Endodermal cell (in vitro differentiated cells): Measurements from ENCODE around the gene SETX. TPM values are rescaled to one million over a fixed set of nuclear protein-coding genes. Genes with fewer than 3 reads are reported as not detected.

Source experiments
- DNase-seq: peaks from one replicate; pipeline ENCODE4 v3.0.0-alpha.2; 2017
- H3K27ac ChIP-seq: 2 replicates; pipeline ENCODE4 v1.5.1; 2013; ENCODE audit warnings: mild to moderate bottlenecking, low read depth, low read length, moderate library complexity
- H3K27me3 ChIP-seq: 2 replicates; pipeline ENCODE4 v1.6.1; 2013; ENCODE audit warnings: mild to moderate bottlenecking, low read length, moderate library complexity; ENCODE audit not compliant: insufficient read depth, control insufficient read depth, poor library complexity, severe bottlenecking
- H3K36me3 ChIP-seq: 2 replicates; pipeline ENCODE4 v1.7.0; 2013; ENCODE audit warnings: mild to moderate bottlenecking, low read length, moderate library complexity; ENCODE audit not compliant: control insufficient read depth, insufficient read depth
- H3K4me1 ChIP-seq: one replicate; pipeline ENCODE4 v1.7.0; 2013; ENCODE audit warnings: low read length; ENCODE audit not compliant: control insufficient read depth, insufficient read depth
- H3K4me3 ChIP-seq: 2 replicates; pipeline ENCODE4 v1.5.1; 2013; ENCODE audit warnings: mild to moderate bottlenecking, low read length, moderate library complexity
- H3K9ac ChIP-seq: 2 replicates; pipeline ENCODE4 v1.6.1; 2013; ENCODE audit warnings: mild to moderate bottlenecking, low read length, moderate library complexity; ENCODE audit not compliant: poor library complexity, severe bottlenecking; ENCODE audit errors: extremely low read depth
- H3K9me3 ChIP-seq: 2 replicates; pipeline ENCODE4 v1.6.1; 2013; ENCODE audit warnings: mild to moderate bottlenecking, low read length, moderate library complexity; ENCODE audit not compliant: control insufficient read depth
- H3K27ac Mint-ChIP-seq: 2 replicates; pipeline ENCODE4 v1.8.0; 2020; ENCODE audit warnings: mixed read lengths
- H3K27me3 Mint-ChIP-seq: 2 replicates; pipeline ENCODE4 v1.8.0; 2021; ENCODE audit warnings: mild to moderate bottlenecking, mixed read lengths; ENCODE audit not compliant: insufficient read depth
- H3K36me3 Mint-ChIP-seq: 2 replicates; pipeline ENCODE4 v1.8.0; 2020; ENCODE audit warnings: low read depth, mixed read lengths
- H3K4me1 Mint-ChIP-seq: 2 replicates; pipeline ENCODE4 v1.8.0; 2020; ENCODE audit warnings: mixed read lengths
- H3K4me3 Mint-ChIP-seq: 2 replicates; pipeline ENCODE4 v1.8.0; 2020; ENCODE audit warnings: mild to moderate bottlenecking, moderate library complexity, mixed read lengths
- H3K9me3 Mint-ChIP-seq: 2 replicates; pipeline ENCODE4 v1.8.0; 2020; ENCODE audit warnings: mild to moderate bottlenecking, mixed read lengths
- WGBS, 2 experiments: methylation state at CpG; one replicate each; pipeline versions ENCODE4 v1.1.5 to v1.1.7; 2013; ENCODE audit warnings: missing lambda C conversion rate in 2 of 2, mixed read lengths in 1 of 2; ENCODE audit not compliant: insufficient coverage in 1 of 2, insufficient read length in 1 of 2; 5-methylcytosine and 5-hydroxymethylcytosine counted together
- total RNA-seq, 2 donors: library from RNA; stranded (reverse); fragmentation: NEBNext Ultra II Directional in 1 of 2; extraction: Animal tissue kit (Norgen Biotek cat#: 25700) in 1 of 2; gene quantifications; 2 replicates in 1 of 2; 3 replicates in 1 of 2; pipeline ENCODE4 v1.2.1, GENCODE V29; 2021
- TF ChIP-seq, protein P1 (sequence below): fragments of 200-600 bp; sonication (generic); conservative IDR thresholded peaks from 2 replicates; pipeline ENCODE4 v1.5.0; 2021; ENCODE audit warnings: antibody characterized with exemption, mild to moderate bottlenecking

Gene SETX
- total RNA-seq, 2 donors from 2014 or later, result 40.0 to 53.3 TPM

GRCh38 chr9:132230605-132231004 is 124.2 kb downstream of the SETX start:
- Histone ChIP-seq H3K4me3 (no peak overlapping the region), H3K27me3 (no peaks in the 10 kb centered on the region), H3K4me1 (no peaks in the 10 kb centered on the region), H3K9ac (no peak overlapping the region), H3K27ac (no peak overlapping the region), H3K36me3 (no peaks in the 10 kb centered on the region), H3K9me3 (no peaks in the 10 kb centered on the region)
- Mint-ChIP-seq H3K27me3 (no peaks in the 10 kb centered on the region), H3K4me1 (no peaks in the 10 kb centered on the region), H3K27ac (no peak overlapping the region), H3K9me3 (no peaks in the 10 kb centered on the region), H3K4me3 (no peak overlapping the region), H3K36me3 (no peaks in the 10 kb centered on the region)
- TF ChIP-seq, protein P1, sequence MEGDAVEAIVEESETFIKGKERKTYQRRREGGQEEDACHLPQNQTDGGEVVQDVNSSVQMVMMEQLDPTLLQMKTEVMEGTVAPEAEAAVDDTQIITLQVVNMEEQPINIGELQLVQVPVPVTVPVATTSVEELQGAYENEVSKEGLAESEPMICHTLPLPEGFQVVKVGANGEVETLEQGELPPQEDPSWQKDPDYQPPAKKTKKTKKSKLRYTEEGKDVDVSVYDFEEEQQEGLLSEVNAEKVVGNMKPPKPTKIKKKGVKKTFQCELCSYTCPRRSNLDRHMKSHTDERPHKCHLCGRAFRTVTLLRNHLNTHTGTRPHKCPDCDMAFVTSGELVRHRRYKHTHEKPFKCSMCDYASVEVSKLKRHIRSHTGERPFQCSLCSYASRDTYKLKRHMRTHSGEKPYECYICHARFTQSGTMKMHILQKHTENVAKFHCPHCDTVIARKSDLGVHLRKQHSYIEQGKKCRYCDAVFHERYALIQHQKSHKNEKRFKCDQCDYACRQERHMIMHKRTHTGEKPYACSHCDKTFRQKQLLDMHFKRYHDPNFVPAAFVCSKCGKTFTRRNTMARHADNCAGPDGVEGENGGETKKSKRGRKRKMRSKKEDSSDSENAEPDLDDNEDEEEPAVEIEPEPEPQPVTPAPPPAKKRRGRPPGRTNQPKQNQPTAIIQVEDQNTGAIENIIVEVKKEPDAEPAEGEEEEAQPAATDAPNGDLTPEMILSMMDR, result no peak
- WGBS, 2 experiments, result 87 to 90% methylated on average over 3 to 4 of the region's 4 CpGs
- DNase-seq, result no peak

GRCh38 chr9:132228062-132228461 is 126.7 kb downstream of the SETX start:
- no peaks in the 10 kb centered on the region for H3K27me3 ChIP-seq
- no peak overlapping the region for H3K9ac ChIP-seq
- no peak overlapping the region for H3K27ac ChIP-seq
- TF ChIP-seq, protein P1, result no peak
- no peaks in the 10 kb centered on the region for H3K36me3 ChIP-seq
- Mint-ChIP-seq H3K27ac (no peak overlapping the region), H3K4me3 (no peak overlapping the region), H3K4me1 (no peaks in the 10 kb centered on the region), H3K27me3 (no peaks in the 10 kb centered on the region), H3K36me3 (no peaks in the 10 kb centered on the region), H3K9me3 (no peaks in the 10 kb centered on the region)
- 84 to 88% methylated on average over 7 to 11 of the region's 12 CpGs for WGBS, 2 experiments
- H3K4me1 ChIP-seq, result no peaks in the 10 kb centered on the region
- DNase-seq, result no peak
- H3K9me3 ChIP-seq, result no peaks in the 10 kb centered on the region
- H3K4me3 ChIP-seq, result no peak overlapping the region

DNA sequence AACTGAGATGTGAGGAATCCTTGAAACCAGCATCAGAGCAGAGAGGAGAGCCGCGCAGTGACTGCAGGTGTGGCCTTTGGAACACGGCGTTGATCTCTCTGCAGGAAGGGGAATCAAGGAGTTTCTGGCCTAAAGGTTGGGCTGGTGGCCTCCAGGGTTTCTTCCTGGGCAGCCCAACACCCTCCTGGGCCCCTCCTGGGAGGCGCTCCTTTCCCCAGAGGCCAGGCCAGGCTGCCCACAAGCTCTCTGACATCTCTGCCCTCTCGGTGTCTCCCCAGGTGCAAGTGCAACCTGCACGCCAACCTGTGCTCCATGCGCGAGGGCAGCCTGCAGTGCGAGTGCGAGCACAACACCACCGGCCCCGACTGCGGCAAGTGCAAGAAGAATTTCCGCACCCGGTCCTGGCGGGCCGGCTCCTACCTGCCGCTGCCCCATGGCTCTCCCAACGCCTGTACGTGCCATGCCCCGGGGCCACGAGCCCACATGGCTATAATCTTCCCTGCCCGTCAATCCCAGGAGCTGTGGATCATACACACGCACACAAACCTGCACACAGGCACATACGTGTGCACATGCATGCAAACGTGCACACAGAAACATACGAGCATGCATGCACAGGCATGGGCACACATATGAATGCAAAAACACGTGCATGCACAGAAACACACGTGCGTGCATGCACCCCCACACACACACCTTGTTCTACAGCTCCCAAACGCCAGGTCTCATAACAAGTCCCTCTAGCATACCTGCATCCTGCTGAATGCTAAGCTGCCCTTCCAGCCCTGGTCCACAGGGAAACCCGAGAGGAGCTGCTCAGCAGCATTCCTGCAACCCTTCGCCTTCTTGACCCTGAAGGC is 128.0 kb downstream of the SETX start:
- no peaks in the 10 kb centered on the region for H3K36me3 Mint-ChIP-seq
- no peaks in the 10 kb centered on the region for H3K27me3 Mint-ChIP-seq
- no peak overlapping the region for H3K27ac ChIP-seq
- H3K4me1 Mint-ChIP-seq, result no peaks in the 10 kb centered on the region
- H3K36me3 ChIP-seq, result no peaks in the 10 kb centered on the region
- H3K4me1 ChIP-seq, result no peaks in the 10 kb centered on the region
- no peaks in the 10 kb centered on the region for H3K9me3 Mint-ChIP-seq
- H3K9me3 ChIP-seq, result no peaks in the 10 kb centered on the region
- no peak overlapping the region for H3K27ac Mint-ChIP-seq
- 89% methylated on average over 25 to 34 of the region's 34 CpGs for WGBS, 2 experiments
- H3K4me3 ChIP-seq, result no peak overlapping the region
- H3K27me3 ChIP-seq, result no peaks in the 10 kb centered on the region
- TF ChIP-seq, protein P1, result no peak
- no peak overlapping the region for H3K9ac ChIP-seq
- H3K4me3 Mint-ChIP-seq, result no peak overlapping the region
- DNase-seq, result no peak
